Uterus (tissue), 4 donors: ENCODE measurements around the gene TEKT2. TPM values are rescaled to one million over a fixed set of nuclear protein-coding genes. Genes with fewer than 3 reads are reported as not detected.

ENCODE experiments used
- DNase-seq, 2 donors: peaks; one replicate each; pipeline ENCODE4 v3.0.0-alpha.2; 2019 to 2020
- H3K27ac ChIP-seq, 2 donors: fragments of 200-600 bp; sonication (generic); 1 replicate in 1 of 2; 2 replicates in 1 of 2; pipeline ENCODE4 v1.5.1; 2016 to 2018
- H3K27me3 ChIP-seq, 2 donors: fragments of 200-600 bp; sonication (generic); one replicate each; pipeline ENCODE4 v1.5.1; 2018 to 2019; ENCODE audit warnings: control low read depth in 1 of 2
- H3K36me3 ChIP-seq, 2 donors: fragments of 200-600 bp; sonication (generic); one replicate each; pipeline ENCODE4 v1.5.1; 2019; ENCODE audit warnings: control low read depth in 1 of 2
- H3K4me1 ChIP-seq, 2 donors: fragments of 200-600 bp; sonication (generic); one replicate each; pipeline ENCODE4 v1.5.1; 2018 to 2019; ENCODE audit warnings: control low read depth in 1 of 2
- H3K4me3 ChIP-seq, 2 donors: fragments of 200-600 bp; sonication (generic); 1 replicate in 1 of 2; 2 replicates in 1 of 2; pipeline ENCODE4 v1.5.1; 2018 to 2019; ENCODE audit warnings: mild to moderate bottlenecking in 1 of 2
- H3K9me3 ChIP-seq, 2 donors: fragments of 200-600 bp; sonication (generic); one replicate each; pipeline ENCODE4 v1.5.1; 2019; ENCODE audit warnings: control low read depth in 1 of 2
- CTCF ChIP-seq, 4 experiments: fragments of 200-600 bp in 2 of 4; fragments of 450-650 bp in 2 of 4; sonication (generic) in 2 of 4; IDR thresholded peaks; one replicate each; pipeline ENCODE4 v1.5.1; 2016 to 2019; ENCODE audit warnings: antibody characterized with exemption in 4 of 4, mild to moderate bottlenecking in 2 of 4, moderate library complexity in 1 of 4
- POLR2A ChIP-seq, 2 donors: fragments of 450-650 bp; IDR thresholded peaks; one replicate each; pipeline ENCODE4 v1.6.1; 2016; ENCODE audit warnings: antibody characterized with exemption in 2 of 2, mild to moderate bottlenecking in 1 of 2, moderate library complexity in 1 of 2
- intact Hi-C: fragments of 100-400 bp; cut with DNase I; formaldehyde crosslinking; loops from one replicate; pipeline ENCODE4 v1.15.1; 2023; ENCODE audit warnings: low total_unique reads
- total RNA-seq, 4 donors: library from RNA; depleted of rRNA in 3 of 4; stranded (reverse); fragments of >200 nt in 3 of 4; gene quantifications; one replicate each; pipeline versions ENCODE4 v1.1.0 to v1.2.4, GENCODE V29; 2014 to 2023
- donor health status: DM: yes; HTN: yes; CAD: no.

The TEKT2 gene
- total RNA-seq, 4 donors from 2014 or later: 0.77 to 7.5 (median 1.2) TPM; not detected in 1

- H3K4me3 ChIP-seq: no peak overlapping the region
- no peak overlapping the region for H3K27ac ChIP-seq
- TF ChIP-seq CTCF (IDR thresholded peaks at IDR 0.05): no peak
- TF ChIP-seq POLR2A (IDR thresholded peaks at IDR 0.05): no peak
- intact Hi-C loops: no loop called here
- no peaks in the 10 kb centered on the region for H3K9me3 ChIP-seq
- H3K4me1 ChIP-seq: no peaks in the 10 kb centered on the region
- no peak for DNase-seq
- H3K27me3 ChIP-seq: no peaks in the 10 kb centered on the region
- no peaks in the 10 kb centered on the region for H3K36me3 ChIP-seq
Observed at GRCh38 chr1:36116901-36117300, 33.0 kb downstream of the TEKT2 start.

- Histone ChIP-seq H3K27me3 (no peaks in the 10 kb centered on the region), H3K9me3 (no peaks in the 10 kb centered on the region), H3K4me1 (no peaks in the 10 kb centered on the region), H3K27ac (no peak overlapping the region), H3K4me3 (no peak overlapping the region), H3K36me3 (no peaks in the 10 kb centered on the region)
- TF ChIP-seq POLR2A (IDR thresholded peaks at IDR 0.05) (no peak), CTCF (IDR thresholded peaks at IDR 0.05) (no peak)
- no peak for DNase-seq
- intact Hi-C loops: no loop called here
Observed at GRCh38 chr1:36118447-36119204, 34.7 kb downstream of the TEKT2 start.

- H3K4me3 ChIP-seq: no peak overlapping the region
- TF ChIP-seq POLR2A (IDR thresholded peaks at IDR 0.05) (no peak), CTCF (IDR thresholded peaks at IDR 0.05) (no peak)
- H3K4me1 ChIP-seq: no peaks in the 10 kb centered on the region
- intact Hi-C loops: no loop called here
- no peaks in the 10 kb centered on the region for H3K9me3 ChIP-seq
- no peaks in the 10 kb centered on the region for H3K36me3 ChIP-seq
- no peak overlapping the region for H3K27ac ChIP-seq
- no peaks in the 10 kb centered on the region for H3K27me3 ChIP-seq
- no peak for DNase-seq
Observed at GRCh38 chr1:36119456-36119855, 35.6 kb downstream of the TEKT2 start.

- Histone ChIP-seq H3K4me3 (no peak overlapping the region), H3K27ac (no peak overlapping the region), H3K9me3 (no peaks in the 10 kb centered on the region), H3K36me3 (no peaks in the 10 kb centered on the region), H3K27me3 (peaks cover 0 to 3% of the 10 kb centered on the region in 2 donors), H3K4me1 (peaks cover 0 to 6% of the 10 kb centered on the region in 2 donors)
- TF ChIP-seq CTCF (IDR thresholded peaks at IDR 0.05) (no peak), POLR2A (IDR thresholded peaks at IDR 0.05) (no peak)
- DNase-seq: no peak
- intact Hi-C loops: loop anchor here (10.0 kb wide), 1 partner anchor 302 kb away; no protein-coding TSS in a partner anchor
Observed at GRCh38 chr1:36122062-36123030, 38.5 kb downstream of the TEKT2 start.
